Measurements from ENCODE around the gene PAK1IP1. TPM values are rescaled to one million over a fixed set of nuclear protein-coding genes. Genes with fewer than 3 reads are reported as not detected.

PAK1IP1 gene
- total and polyA plus RNA-seq, 10 of the 15 experiments (the other 5 are each of a cell fraction or from before 2014, with no cell fraction given): 26.0 to 98.5 (median 47.8) TPM

DNA sequence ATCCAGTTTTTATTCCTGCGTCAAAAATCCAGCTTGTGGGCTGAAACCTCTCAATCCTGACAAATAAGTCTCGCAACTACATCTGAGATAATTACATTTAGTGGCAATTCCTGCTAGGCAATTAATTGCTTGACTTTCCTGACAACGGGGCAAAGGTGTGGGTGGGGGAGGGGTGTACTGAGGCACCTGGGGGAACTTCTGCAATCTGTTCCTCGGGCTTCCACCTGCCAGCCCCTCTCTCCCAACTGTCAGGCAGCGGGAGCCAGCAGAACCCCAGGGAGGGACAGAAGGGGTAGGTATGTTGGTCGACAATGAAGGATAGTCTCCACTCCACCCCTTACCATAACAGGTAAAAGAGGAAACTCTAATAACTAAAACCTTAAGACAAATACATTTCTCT, 7.2 kb upstream of the PAK1IP1 start:
- no peak for DNase-seq (ENCODE audit: low read depth, low spot score)

More for the DNA sequence above, 7.2 kb upstream of the PAK1IP1 start:
- RAD21 ChIA-PET (ENCODE audit: unreplicated experiment): no interaction called here
- SMC1A ChIA-PET (ENCODE audit: uncharacterized antibody, unreplicated experiment): no interaction called here
- CTCF ChIA-PET: no interaction called here
- no peaks in the 10 kb centered on the region for H3K4me1 ChIP-seq (ENCODE audit: control insufficient read depth, insufficient read depth, low read length)
- H3K9me3 ChIP-seq (replicated peaks; ENCODE audit: control insufficient read depth, insufficient read depth, low read length): no peaks in the 10 kb centered on the region
- H4K20me1 ChIP-seq (ENCODE audit: control insufficient read depth, insufficient read depth): no peaks in the 10 kb centered on the region
- POLR2A ChIA-PET: interaction anchor here (1.1 kb wide), 1 partner anchor 35 kb away, joined by 3 read pairs; the partner anchor contains the start of gene TMEM14C
- FAIRE-seq (no peak), ATAC-seq (no peak)
- H2AFZ ChIP-seq (ENCODE audit: control insufficient read depth, low read depth, low read length): no peak overlapping the region
- WGBS (ENCODE audit: insufficient coverage, insufficient replicate concordance, low lambda C conversion rate, missing lambda C conversion rate): 54% methylated on average over 6 of the region's 6 CpGs
- no TSS peak for BruUV-seq (replicated peaks)
- no peak overlapping the region for H3K4me3 ChIP-seq
- H3K4me2 ChIP-seq (ENCODE audit: control insufficient read depth, insufficient read depth): no peak overlapping the region
- intact Hi-C loops (cut with micrococcal nuclease; ENCODE audit: unreplicated experiment): no loop called here
- no peaks in the 10 kb centered on the region for H3K27me3 ChIP-seq (replicated peaks in 1 of 2; ENCODE audit: control insufficient read depth in 2 of 2, insufficient read depth in 2 of 2, low read length in 1 of 2)
- H3K79me2 ChIP-seq (ENCODE audit: control insufficient read depth, insufficient read depth, low read length): no peaks in the 10 kb centered on the region
- no peak overlapping the region for H3K9ac ChIP-seq (ENCODE audit: control insufficient read depth, insufficient read depth, low read length)
- no peak overlapping the region for H3K27ac ChIP-seq (ENCODE audit: control insufficient read depth, insufficient read depth)
- TF ChIP-seq, protein P1, sequence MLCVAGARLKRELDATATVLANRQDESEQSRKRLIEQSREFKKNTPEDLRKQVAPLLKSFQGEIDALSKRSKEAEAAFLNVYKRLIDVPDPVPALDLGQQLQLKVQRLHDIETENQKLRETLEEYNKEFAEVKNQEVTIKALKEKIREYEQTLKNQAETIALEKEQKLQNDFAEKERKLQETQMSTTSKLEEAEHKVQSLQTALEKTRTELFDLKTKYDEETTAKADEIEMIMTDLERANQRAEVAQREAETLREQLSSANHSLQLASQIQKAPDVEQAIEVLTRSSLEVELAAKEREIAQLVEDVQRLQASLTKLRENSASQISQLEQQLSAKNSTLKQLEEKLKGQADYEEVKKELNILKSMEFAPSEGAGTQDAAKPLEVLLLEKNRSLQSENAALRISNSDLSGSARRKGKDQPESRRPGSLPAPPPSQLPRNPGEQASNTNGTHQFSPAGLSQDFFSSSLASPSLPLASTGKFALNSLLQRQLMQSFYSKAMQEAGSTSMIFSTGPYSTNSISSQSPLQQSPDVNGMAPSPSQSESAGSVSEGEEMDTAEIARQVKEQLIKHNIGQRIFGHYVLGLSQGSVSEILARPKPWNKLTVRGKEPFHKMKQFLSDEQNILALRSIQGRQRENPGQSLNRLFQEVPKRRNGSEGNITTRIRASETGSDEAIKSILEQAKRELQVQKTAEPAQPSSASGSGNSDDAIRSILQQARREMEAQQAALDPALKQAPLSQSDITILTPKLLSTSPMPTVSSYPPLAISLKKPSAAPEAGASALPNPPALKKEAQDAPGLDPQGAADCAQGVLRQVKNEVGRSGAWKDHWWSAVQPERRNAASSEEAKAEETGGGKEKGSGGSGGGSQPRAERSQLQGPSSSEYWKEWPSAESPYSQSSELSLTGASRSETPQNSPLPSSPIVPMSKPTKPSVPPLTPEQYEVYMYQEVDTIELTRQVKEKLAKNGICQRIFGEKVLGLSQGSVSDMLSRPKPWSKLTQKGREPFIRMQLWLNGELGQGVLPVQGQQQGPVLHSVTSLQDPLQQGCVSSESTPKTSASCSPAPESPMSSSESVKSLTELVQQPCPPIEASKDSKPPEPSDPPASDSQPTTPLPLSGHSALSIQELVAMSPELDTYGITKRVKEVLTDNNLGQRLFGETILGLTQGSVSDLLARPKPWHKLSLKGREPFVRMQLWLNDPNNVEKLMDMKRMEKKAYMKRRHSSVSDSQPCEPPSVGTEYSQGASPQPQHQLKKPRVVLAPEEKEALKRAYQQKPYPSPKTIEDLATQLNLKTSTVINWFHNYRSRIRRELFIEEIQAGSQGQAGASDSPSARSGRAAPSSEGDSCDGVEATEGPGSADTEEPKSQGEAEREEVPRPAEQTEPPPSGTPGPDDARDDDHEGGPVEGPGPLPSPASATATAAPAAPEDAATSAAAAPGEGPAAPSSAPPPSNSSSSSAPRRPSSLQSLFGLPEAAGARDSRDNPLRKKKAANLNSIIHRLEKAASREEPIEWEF (IDR thresholded peaks at IDR 0.05; ENCODE audit: insufficient replicate concordance, low read depth, low read length): no peak
- TF ChIP-seq CBX5 (IDR thresholded peaks at IDR 0.05; ENCODE audit: low read depth): no peak
- in situ Hi-C loops (cut with MboI): no loop called here
- H3K36me3 ChIP-seq (ENCODE audit: control insufficient read depth in 2 of 2, insufficient read depth in 2 of 2, low read length in 1 of 2): no peaks in the 10 kb centered on the region

Data from GM12878 (cell line).